ENCODE results near the gene FHIT.

Gene FHIT

GRCh38 chr3:59886790-59887189 is 1364.5 kb downstream of the FHIT start:
- DNase-seq: no peak

- no peak for DNase-seq
Measured at GRCh38 chr3:59885899-59886400, 1365.3 kb downstream of the FHIT start.

GRCh38 chr3:59885101-59885500 is 1366.2 kb downstream of the FHIT start:
- DNase-seq: no peak

GRCh38 chr3:59884409-59884808 is 1366.8 kb downstream of the FHIT start:
- DNase-seq: no peak

GRCh38 chr3:59882746-59883145 is 1368.5 kb downstream of the FHIT start:
- no peak for DNase-seq

GRCh38 chr3:59880717-59881116 is 1370.5 kb downstream of the FHIT start:
- DNase-seq: no peak

GRCh38 chr3:59879031-59879581 is 1372.1 kb downstream of the FHIT start:
- DNase-seq: no peak

- DNase-seq: no peak
Measured at GRCh38 chr3:59878038-59878427, 1373.2 kb downstream of the FHIT start.

GRCh38 chr3:59877263-59878037 is 1373.8 kb downstream of the FHIT start:
- DNase-seq: no peak

- no peak for DNase-seq
Measured at GRCh38 chr3:59876533-59877062, 1374.7 kb downstream of the FHIT start.

- DNase-seq: no peak
Measured at GRCh38 chr3:59873576-59874230, 1377.5 kb downstream of the FHIT start.

- DNase-seq: no peak
Measured at GRCh38 chr3:59872128-59872527, 1379.1 kb downstream of the FHIT start.

- no peak for DNase-seq
Measured at GRCh38 chr3:59867185-59868002, 1383.9 kb downstream of the FHIT start.

GRCh38 chr3:59866076-59866475 is 1385.2 kb downstream of the FHIT start:
- no peak for DNase-seq

- DNase-seq: no peak
Measured at GRCh38 chr3:59865351-59865750, 1385.9 kb downstream of the FHIT start.

- DNase-seq: no peak
Measured at GRCh38 chr3:59862686-59863085, 1388.6 kb downstream of the FHIT start.

- no peak for DNase-seq
Measured at GRCh38 chr3:59857589-59858346, 1393.5 kb downstream of the FHIT start.

- no peak for DNase-seq
Measured at GRCh38 chr3:59856934-59857460, 1394.3 kb downstream of the FHIT start.

- DNase-seq: no peak
Measured at GRCh38 chr3:59854061-59854709, 1397.1 kb downstream of the FHIT start.

- DNase-seq: no peak
Measured at GRCh38 chr3:59850417-59850816, 1400.8 kb downstream of the FHIT start.

GRCh38 chr3:59845386-59845785 is 1405.9 kb downstream of the FHIT start:
- DNase-seq: no peak
